ENCODE measurements around the gene PAK5. TPM values are rescaled to one million over a fixed set of nuclear protein-coding genes. Genes with fewer than 3 reads are reported as not detected.
"Not testable (repeated sequence)": the region's sequence is repeated elsewhere in the genome, so short reads cannot be mapped to it uniquely, and the experiment has no call there.

The PAK5 gene
- total and polyA plus RNA-seq, 10 donors, result not detected

DNA sequence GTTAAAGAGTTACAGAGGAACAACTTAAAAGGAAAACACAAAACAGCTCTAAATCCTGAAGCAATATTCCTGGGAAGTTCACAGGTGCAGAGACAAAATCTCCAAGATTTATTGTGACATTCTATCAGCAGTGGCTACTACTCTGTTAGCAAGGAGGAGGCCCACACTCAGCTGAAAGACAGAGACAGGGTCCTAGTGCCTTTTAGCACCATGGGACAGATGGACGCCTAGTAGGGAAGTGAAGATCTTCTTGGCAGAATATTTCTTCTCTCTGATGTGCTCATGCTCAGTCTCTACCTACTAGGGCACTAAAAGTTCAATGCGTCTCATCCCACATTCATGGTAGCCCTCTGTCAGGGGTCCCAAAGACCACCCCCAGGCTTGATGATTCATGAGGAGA lies 191.1 kb downstream of the PAK5 start:
- Histone ChIP-seq H3K9me3 (no peaks in the 10 kb centered on the region), H3K27me3 (replicated peaks in 1 of 7) (no peaks in the 10 kb centered on the region), H3K4me1 (no peaks in the 10 kb centered on the region), H3K27ac (no peak overlapping the region), H3K4me3 (no peak overlapping the region), H3K36me3 (no peaks in the 10 kb centered on the region)
- 86 to 94% (median 88%) methylated on average over 2 of the region's 2 CpGs for WGBS, 5 donors
- TF ChIP-seq CTCF (IDR thresholded peaks at IDR 0.05 in 8 of 11, conservative IDR thresholded peaks at IDR 0.05 in 3 of 11) (no peak), POLR2A (IDR thresholded peaks at IDR 0.05) (no peak), POLR2AphosphoS5 (IDR thresholded peaks at IDR 0.05) (no peak)
- DNase-seq, result no peak
- intact Hi-C loops (cut with DNase I; ENCODE audit: low total_unique reads), result no loop called here

GRCh38 chr20:9646375-9646774 lies 192.5 kb downstream of the PAK5 start:
- Histone ChIP-seq H3K27me3 (replicated peaks in 1 of 7) (no peaks in the 10 kb centered on the region), H3K9me3 (no peaks in the 10 kb centered on the region), H3K4me3 (no peak overlapping the region), H3K27ac (no peak overlapping the region), H3K4me1 (no peaks in the 10 kb centered on the region), H3K36me3 (no peaks in the 10 kb centered on the region)
- TF ChIP-seq POLR2A (IDR thresholded peaks at IDR 0.05) (no peak), POLR2AphosphoS5 (IDR thresholded peaks at IDR 0.05) (no peak), CTCF (IDR thresholded peaks at IDR 0.05 in 8 of 11, conservative IDR thresholded peaks at IDR 0.05 in 3 of 11) (no peak)
- intact Hi-C loops (cut with DNase I; ENCODE audit: low total_unique reads), result no loop called here
- 71 to 80% (median 80%) methylated on average over 3 of the region's 3 CpGs for WGBS, 5 donors
- no peak for DNase-seq

- Histone ChIP-seq H3K9me3 (no peaks in the 10 kb centered on the region), H3K27me3 (replicated peaks in 1 of 7) (no peaks in the 10 kb centered on the region), H3K27ac (no peak overlapping the region), H3K4me1 (no peaks in the 10 kb centered on the region), H3K36me3 (no peaks in the 10 kb centered on the region), H3K4me3 (no peak overlapping the region)
- DNase-seq, result no peak
- TF ChIP-seq CTCF (IDR thresholded peaks at IDR 0.05 in 8 of 11, conservative IDR thresholded peaks at IDR 0.05 in 3 of 11) (no peak), POLR2A (IDR thresholded peaks at IDR 0.05) (no peak), POLR2AphosphoS5 (IDR thresholded peaks at IDR 0.05) (no peak)
- intact Hi-C loops (cut with DNase I; ENCODE audit: low total_unique reads), result no loop called here
Observed at GRCh38 chr20:9642882-9643281, 196.0 kb downstream of the PAK5 start.

GRCh38 chr20:9641499-9642000 lies 197.3 kb downstream of the PAK5 start:
- DNase-seq; H3K36me3 ChIP-seq; H3K27me3 ChIP-seq (replicated peaks in 1 of 7); H3K4me1 ChIP-seq; intact Hi-C loops (cut with DNase I; ENCODE audit: low total_unique reads); H3K9me3 ChIP-seq; H3K27ac ChIP-seq; H3K4me3 ChIP-seq: not testable (repeated sequence)
- WGBS, 5 donors, result 88 to 96% (median 92%) methylated on average over 5 to 24 of the region's 26 CpGs

GRCh38 chr20:9637889-9638288 lies 201.0 kb downstream of the PAK5 start:
- intact Hi-C loops (cut with DNase I; ENCODE audit: low total_unique reads), result no loop called here
- 68 to 82% (median 73%) methylated on average over 2 of the region's 2 CpGs for WGBS, 5 donors
- Histone ChIP-seq H3K4me1 (no peaks in the 10 kb centered on the region), H3K9me3 (no peaks in the 10 kb centered on the region), H3K27ac (no peak overlapping the region), H3K27me3 (replicated peaks in 1 of 7) (no peaks in the 10 kb centered on the region), H3K36me3 (no peaks in the 10 kb centered on the region), H3K4me3 (no peak overlapping the region)
- no peak for TF ChIP-seq POLR2AphosphoS5 (IDR thresholded peaks at IDR 0.05)
- no peak for TF ChIP-seq POLR2A (IDR thresholded peaks at IDR 0.05)
- TF ChIP-seq CTCF (IDR thresholded peaks at IDR 0.05 in 8 of 11, conservative IDR thresholded peaks at IDR 0.05 in 3 of 11), result no peak
- DNase-seq, result no peak

All from spleen (tissue), 11 donors.